ENCODE results near the gene PDGFC. TPM values are rescaled to one million over a fixed set of nuclear protein-coding genes. Genes with fewer than 3 reads are reported as not detected.
A peak's percentile ranks its signal among the peaks of the same experiment; 100 is the strongest.

The PDGFC gene
- total RNA-seq, 4 donors from 2014 or later = 8.4 to 34.7 (median 21.9) TPM

DNA sequence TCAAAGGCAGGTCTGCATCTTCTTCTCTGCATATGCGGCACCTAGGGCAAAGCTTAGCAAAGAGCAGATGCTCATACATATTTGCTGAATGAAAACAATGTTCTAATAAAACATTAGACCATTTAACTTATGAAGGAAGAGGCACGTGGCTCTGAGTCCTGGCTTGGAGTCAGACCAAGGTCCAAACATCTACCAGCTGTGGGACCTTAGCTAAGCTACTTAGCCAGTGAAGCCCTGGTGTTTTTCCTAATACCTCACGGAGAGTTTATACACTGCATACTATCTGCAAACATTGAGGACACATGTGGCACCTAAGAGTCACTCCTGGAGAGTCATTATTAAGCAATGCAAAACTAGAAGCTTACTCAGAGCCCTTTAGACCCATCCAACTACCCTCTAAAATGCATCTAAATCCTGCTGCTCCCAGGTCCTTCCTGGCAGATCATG is 9.0 kb downstream of the PDGFC start:
- TF ChIP-seq, protein P1, sequence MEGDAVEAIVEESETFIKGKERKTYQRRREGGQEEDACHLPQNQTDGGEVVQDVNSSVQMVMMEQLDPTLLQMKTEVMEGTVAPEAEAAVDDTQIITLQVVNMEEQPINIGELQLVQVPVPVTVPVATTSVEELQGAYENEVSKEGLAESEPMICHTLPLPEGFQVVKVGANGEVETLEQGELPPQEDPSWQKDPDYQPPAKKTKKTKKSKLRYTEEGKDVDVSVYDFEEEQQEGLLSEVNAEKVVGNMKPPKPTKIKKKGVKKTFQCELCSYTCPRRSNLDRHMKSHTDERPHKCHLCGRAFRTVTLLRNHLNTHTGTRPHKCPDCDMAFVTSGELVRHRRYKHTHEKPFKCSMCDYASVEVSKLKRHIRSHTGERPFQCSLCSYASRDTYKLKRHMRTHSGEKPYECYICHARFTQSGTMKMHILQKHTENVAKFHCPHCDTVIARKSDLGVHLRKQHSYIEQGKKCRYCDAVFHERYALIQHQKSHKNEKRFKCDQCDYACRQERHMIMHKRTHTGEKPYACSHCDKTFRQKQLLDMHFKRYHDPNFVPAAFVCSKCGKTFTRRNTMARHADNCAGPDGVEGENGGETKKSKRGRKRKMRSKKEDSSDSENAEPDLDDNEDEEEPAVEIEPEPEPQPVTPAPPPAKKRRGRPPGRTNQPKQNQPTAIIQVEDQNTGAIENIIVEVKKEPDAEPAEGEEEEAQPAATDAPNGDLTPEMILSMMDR (IDR thresholded peaks at IDR 0.05) = no peak
- TF ChIP-seq POLR2A (IDR thresholded peaks at IDR 0.05) = no peak
- no peak for TF ChIP-seq EP300 (IDR thresholded peaks at IDR 0.05)

DNA sequence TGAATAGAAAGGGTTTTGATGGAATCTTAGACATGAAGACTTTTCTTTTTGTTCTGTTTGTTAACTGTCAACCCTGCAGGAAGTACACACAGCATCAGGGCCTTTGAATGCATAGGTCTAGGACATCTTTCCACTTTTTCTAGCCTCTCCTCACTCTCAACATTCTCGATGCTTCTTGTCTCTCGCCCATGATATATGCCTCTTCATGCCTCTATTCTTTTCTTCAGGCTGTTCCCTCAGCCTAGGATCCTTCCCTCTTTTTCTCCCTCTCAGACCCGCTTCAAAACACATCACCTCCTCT is 9.6 kb downstream of the PDGFC start:
- Histone ChIP-seq H3K4me1 (peaks cover 0 to 33% (median 5%) of the 10 kb centered on the region in 4 donors), H3K27ac (no peak overlapping the region), H3K4me3 (no peak overlapping the region), H3K36me3 (no peaks in the 10 kb centered on the region), H3K27me3 (no peaks in the 10 kb centered on the region), H3K9me3 (no peaks in the 10 kb centered on the region)
- no peak for TF ChIP-seq POLR2A (IDR thresholded peaks at IDR 0.05)
- TF ChIP-seq EP300 (IDR thresholded peaks at IDR 0.05) = no peak
- TF ChIP-seq, protein P1 (IDR thresholded peaks at IDR 0.05) = no peak
- DNase-seq (ENCODE audit: low spot score in 2 of 2) = no peak
- 80 to 81% methylated on average over 3 of the region's 3 CpGs for WGBS, 2 donors

More for the DNA sequence above, 9.0 kb downstream of the PDGFC start:
- H3K9me3 ChIP-seq = no peaks in the 10 kb centered on the region
- DNase-seq (ENCODE audit: low spot score in 2 of 2) = no peak
- no peak overlapping the region for H3K4me3 ChIP-seq
- H3K27ac ChIP-seq = no peak overlapping the region
- peaks cover 0 to 27% (median 3%) of the 10 kb centered on the region in 4 donors for H3K4me1 ChIP-seq
- H3K27me3 ChIP-seq = no peaks in the 10 kb centered on the region
- H3K36me3 ChIP-seq = no peaks in the 10 kb centered on the region
- WGBS, 2 donors = 43 to 58% methylated on average over 3 of the region's 3 CpGs

DNA sequence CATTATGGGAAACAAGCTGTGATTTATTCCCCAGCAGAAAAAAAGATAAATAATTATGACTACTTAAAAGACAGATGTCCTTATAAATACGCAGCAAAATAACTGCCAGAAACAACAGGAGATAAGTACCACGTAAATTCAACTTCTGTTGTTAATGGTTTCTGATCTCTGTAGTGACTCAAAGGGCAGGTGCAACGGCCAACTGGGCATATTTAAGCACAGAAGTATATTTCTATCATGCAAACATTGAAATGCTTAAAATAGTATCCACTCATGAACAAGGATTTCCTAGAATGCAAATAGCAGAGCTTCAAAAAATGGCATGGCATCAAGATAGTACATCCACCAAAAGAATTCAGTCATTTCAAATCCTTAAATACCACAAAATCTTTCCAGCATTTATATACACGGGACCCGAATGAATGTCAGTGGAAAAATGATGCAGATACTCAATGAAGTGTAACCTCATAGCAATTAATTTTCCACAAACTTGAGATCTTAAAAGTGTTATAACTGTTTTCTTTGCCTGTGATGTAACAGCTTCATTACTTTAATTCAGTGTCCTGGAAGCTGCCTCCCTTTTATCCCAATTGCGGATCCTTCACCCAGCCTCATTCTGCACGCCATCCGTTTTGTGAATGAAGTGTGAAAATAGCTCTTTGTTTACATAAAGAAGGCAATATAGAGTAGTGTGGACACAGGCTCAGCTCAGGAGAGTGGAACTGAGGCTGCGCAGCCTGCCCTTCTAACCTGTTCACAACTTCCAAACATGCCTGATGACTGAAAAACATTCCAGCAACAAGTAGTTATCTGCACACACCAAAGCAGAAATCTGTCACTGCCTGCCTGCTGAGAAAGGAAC is 10.2 kb downstream of the PDGFC start:
- Histone ChIP-seq H3K36me3 (no peaks in the 10 kb centered on the region), H3K4me3 (no peak overlapping the region), H3K9me3 (no peaks in the 10 kb centered on the region), H3K27me3 (no peaks in the 10 kb centered on the region), H3K4me1 (peaks cover 0 to 33% (median 5%) of the 10 kb centered on the region in 4 donors), H3K27ac (no peak overlapping the region)
- TF ChIP-seq, protein P1 (IDR thresholded peaks at IDR 0.05) = no peak
- TF ChIP-seq EP300 (IDR thresholded peaks at IDR 0.05) (no peak), POLR2A (IDR thresholded peaks at IDR 0.05) (no peak)
- no peak for DNase-seq (ENCODE audit: low spot score in 2 of 2)
- 82 to 86% methylated on average over 9 of the region's 9 CpGs for WGBS, 2 donors

DNA sequence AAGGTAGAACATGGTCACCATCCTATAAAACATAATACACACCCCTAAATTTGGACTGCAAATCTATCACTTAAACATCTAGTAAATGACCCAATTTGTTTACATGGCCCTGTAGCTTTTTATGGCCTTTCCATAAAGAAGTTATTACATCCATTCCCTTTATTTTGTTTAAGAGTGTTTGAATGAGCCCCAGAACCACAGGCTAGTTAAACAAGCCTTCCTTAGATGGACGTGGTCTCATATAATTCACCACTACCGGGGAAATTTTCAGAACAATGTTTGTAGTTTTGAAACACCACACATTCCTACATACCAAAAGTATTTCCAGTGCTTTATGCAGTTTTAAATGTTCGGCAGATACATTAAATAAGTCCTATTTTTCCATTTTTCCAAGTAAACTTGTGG is 12.3 kb downstream of the PDGFC start:
- DNase-seq (ENCODE audit: low spot score in 2 of 2) = no peak
- H3K9me3 ChIP-seq = no peaks in the 10 kb centered on the region
- H3K4me3 ChIP-seq = no peak overlapping the region
- H3K27me3 ChIP-seq = no peaks in the 10 kb centered on the region
- WGBS, 2 donors = 59 to 76% methylated on average over 3 of the region's 3 CpGs
- H3K27ac ChIP-seq = no peak overlapping the region
- no peaks in the 10 kb centered on the region for H3K36me3 ChIP-seq
- peaks cover 0 to 33% (median 5%) of the 10 kb centered on the region in 4 donors for H3K4me1 ChIP-seq
- TF ChIP-seq, protein P1 (IDR thresholded peaks at IDR 0.05) = no peak
- TF ChIP-seq EP300 (IDR thresholded peaks at IDR 0.05) = no peak
- no peak for TF ChIP-seq POLR2A (IDR thresholded peaks at IDR 0.05)

DNA sequence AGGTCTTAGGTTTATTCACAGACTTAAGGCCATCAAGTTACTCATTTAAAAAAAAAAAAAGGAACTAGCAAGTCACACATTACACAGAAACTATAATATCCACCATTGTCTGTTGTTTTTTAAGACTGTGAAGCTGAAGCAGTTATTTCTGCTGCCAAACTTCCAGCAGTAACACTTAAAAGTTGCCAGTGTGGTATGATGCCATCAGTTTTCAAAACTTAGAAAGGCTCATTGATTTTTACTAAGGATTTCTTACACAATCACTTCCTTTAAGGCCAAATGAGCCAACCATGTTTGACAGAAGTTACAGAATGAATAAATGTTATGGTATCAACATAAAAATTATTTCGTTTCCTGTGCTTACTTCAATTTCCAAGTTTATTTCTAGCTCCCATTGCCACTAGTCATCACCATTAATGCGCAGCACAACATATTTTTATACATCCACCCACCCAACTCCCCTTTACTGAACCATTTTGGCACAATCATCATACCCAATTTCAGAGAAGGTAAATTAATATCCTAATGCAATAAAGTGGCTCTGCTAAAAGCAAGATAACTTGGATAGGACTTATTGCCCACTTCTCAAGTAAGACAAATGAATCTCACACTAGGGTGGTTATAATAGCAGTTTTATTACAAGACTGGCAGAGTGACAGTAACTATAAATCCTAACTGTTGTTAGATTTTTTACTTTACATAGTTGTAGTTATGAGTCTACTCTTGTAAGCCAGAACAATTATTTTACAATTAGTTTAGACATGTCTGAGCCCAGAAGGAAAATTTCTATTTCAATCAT is 13.1 kb downstream of the PDGFC start:
- DNase-seq (ENCODE audit: low spot score in 2 of 2) = no peak
- H3K27me3 ChIP-seq = no peaks in the 10 kb centered on the region
- H3K36me3 ChIP-seq = no peaks in the 10 kb centered on the region
- H3K9me3 ChIP-seq = no peaks in the 10 kb centered on the region
- TF ChIP-seq EP300 (IDR thresholded peaks at IDR 0.05) = peak in 1 of 2 donors; percentile 42
- no peak for TF ChIP-seq POLR2A (IDR thresholded peaks at IDR 0.05)
- H3K27ac ChIP-seq = peak overlapping the region in 1 of 4 donors; percentile 33
- peaks cover 0 to 33% (median 5%) of the 10 kb centered on the region in 4 donors for H3K4me1 ChIP-seq
- no peak overlapping the region for H3K4me3 ChIP-seq
- 49 to 53% methylated on average over 2 of the region's 2 CpGs for WGBS, 2 donors
